Activated T-helper 1 cell treated with anti-CD3 and anti-CD28 coated beads, Interleukin-2, amount 50 U/mL, for 16 hours (primary cell): ENCODE results near the gene KIRREL2.

Experiments used
- DNase-seq, 2 donors: peaks; one replicate each; pipeline ENCODE4 v3.0.0-alpha.2; 2020; ENCODE audit warnings: low read depth in 1 of 2, low spot score in 1 of 2

Gene KIRREL2

DNA sequence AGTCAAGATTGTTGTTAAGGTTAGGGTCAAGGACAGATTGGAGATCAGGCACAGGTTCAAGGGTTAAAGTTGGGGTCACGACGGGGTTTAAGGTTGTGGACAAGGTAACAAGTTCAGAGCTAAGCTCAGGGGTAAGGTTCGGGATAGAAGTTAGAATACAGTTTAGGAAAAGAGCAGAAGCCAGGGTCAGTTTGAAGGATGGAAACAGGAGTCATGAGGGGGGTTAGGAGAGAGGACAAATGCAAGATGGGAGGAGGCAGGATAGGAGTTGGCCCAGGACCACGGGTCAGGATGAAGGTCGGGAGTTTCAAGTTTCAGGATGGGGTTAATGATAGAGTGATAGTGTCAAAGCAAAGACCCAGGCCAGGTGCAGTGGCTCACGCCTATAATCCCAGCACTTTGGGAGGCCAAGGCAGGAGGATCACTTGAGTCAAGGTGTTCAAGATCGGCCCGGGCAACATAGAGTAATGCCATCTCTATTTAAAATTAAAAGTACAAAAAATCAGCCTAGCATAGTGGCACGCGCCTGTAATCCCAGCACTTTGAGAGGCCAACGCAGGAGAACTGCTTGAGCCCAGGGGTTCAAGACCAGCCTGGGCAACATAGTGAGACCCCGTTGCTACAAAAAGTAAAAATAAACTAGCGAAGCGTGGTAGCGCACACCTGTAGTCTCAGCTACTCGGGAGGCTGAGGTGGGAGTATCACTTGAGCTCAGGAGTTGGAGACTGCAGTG is 12.1 kb upstream of the KIRREL2 start:
- DNase-seq: no peak

GRCh38 chr19:35845215-35846037 is 11.3 kb upstream of the KIRREL2 start:
- no peak for DNase-seq

DNA sequence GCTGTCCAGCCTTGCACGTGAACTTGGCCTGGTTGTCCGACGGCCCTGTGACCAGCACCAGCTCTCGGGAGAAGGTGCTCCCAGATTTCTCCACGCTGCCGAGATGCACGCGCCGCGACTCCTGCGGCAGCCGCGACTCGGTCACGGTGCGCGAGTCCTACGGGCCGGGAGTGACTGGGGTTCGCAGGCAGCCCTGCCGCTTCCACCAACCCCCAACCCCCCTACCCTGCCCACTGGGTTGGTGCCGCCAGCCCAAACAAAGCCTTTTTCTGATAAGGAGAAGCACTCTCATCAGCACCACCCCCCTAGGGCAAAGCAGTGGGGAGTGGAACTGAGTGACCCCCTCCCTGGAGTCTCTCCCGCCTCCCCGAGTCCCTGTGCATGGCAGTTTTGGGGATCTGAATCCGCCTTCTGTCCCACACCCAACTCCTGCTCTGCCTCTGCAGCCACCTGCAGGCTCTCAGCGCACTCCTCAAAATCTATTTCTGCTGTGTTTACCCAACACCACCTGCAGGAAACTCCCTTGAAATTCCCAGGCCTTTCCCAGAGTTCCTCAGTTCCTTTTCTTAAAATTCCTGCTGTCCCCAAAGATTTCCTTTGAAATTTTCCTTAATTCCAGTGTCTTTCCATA is 10.6 kb upstream of the KIRREL2 start:
- DNase-seq: no peak

DNA sequence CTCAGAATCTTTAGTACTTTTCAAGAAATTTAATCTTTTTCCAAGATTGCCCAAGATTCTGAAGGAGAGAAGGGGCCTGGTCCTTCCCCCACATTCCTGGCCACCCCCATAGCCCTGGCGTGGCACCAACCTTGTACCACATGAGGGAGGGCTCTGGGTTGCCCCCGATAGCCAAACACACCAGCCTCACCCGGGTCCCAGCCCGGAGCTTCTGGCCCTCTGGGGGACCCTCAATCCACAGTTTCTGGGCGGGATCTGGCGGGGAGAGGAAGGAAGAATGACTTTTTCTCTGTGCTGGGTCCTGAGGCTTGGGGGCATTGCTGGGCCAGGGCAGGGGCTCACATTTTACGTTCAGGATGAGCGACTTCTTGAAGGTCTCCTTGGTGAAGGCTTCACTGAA is 8.8 kb upstream of the KIRREL2 start:
- DNase-seq: no peak

DNA sequence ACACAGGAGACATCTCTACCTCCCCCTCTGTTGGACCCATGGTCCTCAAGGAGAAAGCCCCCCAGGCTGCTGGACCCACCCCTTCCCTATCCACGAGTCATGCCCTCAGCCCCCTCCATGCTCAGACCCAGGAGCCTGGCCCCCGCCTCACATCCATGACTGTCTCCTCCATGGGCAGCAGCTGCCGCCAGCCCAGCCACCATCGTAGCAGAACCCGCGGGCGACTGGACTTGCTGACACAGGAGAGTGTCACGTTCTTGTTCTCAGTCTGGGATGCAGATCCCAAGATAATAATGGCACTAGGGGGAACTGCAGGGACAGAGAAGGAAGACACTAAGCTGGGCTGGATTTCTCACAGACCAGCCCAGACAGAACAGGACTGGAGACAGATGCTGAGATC is 8.2 kb upstream of the KIRREL2 start:
- no peak for DNase-seq

- no peak for DNase-seq
These were observed 7.7 kb upstream of the KIRREL2 start for GRCh38 chr19:35848919-35849505.

- DNase-seq: no peak
These were observed 5.3 kb upstream of the KIRREL2 start for GRCh38 chr19:35851213-35852028.

DNA sequence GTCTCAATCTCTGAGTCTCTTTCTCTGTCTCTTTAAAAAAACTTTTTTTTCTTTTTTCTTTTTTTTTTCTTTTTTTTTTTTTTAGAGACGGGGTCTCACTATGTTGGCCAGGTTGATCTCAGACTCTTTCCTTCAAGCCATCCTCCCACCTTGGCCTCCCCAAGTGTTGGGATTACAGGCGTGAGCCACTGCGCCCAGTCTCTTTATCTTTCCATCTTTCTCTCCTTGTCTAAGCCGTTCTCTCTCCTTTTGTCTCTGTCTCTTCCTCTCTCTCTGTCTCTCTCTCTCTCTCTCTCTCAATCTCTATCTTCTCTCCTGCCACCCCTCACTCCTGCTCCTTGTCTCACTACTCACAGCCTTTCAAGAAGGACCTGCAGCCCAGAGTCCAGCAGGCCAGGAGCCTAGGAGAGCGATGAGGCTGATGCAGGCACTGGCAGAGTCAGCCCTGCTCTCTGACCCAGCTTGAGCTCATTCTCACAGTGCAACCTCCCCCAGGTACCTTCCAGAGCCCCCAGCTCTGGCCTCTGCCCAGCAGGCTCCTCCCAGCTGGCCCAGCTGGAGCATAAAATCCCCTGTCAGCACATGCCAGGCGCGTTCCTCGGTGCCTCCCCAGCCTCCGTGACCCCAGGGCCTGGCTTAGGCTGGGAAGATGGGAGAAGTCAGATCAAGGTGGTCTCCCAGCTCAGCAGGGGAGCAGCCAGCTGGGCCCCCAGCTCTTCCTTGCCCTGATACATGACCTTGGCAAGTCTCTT is 4.5 kb upstream of the KIRREL2 start, which contains the start of gene NPHS1:
Gene NPHS1 (minus strand): TSS at position 476 of the 752 bp plus-strand sequence. CDS start 667 bp downstream, outside the sequence.
- no peak for DNase-seq

- no peak for DNase-seq
These were observed 3.5 kb upstream of the KIRREL2 start for GRCh38 chr19:35853038-35853756.

- no peak for DNase-seq
These were observed 1.6 kb downstream of the KIRREL2 start for GRCh38 chr19:35858311-35858710.

- DNase-seq: no peak
These were observed 2.7 kb downstream of the KIRREL2 start for GRCh38 chr19:35859414-35859813.

- DNase-seq: no peak
These were observed 3.7 kb downstream of the KIRREL2 start for GRCh38 chr19:35860436-35860817.

DNA sequence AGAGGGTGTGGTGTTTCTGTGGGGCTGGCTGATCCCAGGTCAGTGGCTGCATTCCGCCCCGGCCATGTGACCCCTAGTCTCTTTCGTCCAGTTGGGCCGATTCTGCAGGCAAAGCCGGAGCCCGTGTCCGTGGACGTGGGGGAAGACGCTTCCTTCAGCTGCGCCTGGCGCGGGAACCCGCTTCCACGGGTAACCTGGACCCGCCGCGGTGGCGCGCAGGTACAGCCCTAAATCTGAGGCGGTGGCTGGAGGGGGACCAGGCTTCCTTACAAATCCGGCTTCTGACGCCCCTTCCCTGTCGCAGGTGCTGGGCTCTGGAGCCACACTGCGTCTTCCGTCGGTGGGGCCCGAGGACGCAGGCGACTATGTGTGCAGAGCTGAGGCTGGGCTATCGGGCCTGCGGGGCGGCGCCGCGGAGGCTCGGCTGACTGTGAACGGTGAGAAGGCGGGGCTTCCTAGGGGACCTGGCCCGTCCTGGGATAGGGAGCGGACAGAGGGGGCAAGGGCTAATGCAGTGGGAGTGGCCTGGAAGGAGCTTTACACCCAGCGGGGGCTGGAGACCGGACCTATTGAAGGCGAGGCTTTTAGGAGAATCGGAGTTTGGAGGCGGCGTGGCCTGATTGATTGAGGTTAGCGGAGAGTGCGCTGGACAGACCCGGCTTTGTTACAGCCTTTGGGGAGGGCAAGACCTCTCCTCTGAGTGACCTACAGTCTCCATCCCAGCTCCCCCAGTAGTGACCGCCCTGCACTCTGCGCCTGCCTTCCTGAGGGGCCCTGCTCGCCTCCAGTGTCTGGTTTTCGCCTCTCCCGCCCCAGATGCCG is 4.3 kb downstream of the KIRREL2 start:
- DNase-seq: no peak

DNA sequence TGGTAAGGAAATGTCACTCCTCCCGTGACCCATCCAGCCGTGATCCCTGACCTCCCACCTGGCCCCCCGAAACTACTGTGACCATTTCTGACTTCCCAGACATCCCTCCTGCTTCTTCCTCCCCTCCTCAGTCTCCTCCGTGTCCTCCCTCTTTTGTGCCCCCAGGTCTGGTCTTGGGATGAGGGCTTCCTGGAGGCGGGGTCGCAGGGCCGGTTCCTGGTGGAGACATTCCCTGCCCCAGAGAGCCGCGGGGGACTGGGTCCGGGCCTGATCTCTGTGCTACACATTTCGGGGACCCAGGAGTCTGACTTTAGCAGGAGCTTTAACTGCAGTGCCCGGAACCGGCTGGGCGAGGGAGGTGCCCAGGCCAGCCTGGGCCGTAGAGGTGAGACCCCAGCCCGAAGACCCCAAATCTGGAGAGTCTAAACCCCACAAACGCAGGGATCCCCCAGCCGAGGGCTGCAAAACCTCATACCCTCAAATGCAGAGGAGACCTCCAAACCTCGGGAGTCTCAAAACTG is 5.0 kb downstream of the KIRREL2 start:
- DNase-seq: no peak

GRCh38 chr19:35862528-35862927 is 5.8 kb downstream of the KIRREL2 start:
- no peak for DNase-seq

DNA sequence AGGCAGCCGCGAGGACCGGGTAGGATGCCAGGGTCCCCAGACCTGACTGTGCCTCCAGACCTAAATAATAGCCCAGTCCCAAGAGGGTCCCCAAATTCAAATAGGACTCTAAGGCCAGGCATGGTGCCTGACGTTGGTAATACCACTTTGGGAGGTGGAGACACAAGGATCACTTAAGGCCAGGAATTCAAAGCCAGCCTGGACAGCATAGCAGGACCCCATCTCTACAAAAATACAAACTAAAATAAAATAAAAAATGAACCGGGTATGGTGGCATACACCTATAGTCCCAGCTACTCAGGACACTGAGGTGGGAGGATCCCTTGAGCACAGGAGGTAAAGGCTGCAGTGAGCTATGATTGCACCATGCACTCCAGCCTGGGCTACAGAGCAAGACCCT is 6.3 kb downstream of the KIRREL2 start:
- DNase-seq: no peak

DNA sequence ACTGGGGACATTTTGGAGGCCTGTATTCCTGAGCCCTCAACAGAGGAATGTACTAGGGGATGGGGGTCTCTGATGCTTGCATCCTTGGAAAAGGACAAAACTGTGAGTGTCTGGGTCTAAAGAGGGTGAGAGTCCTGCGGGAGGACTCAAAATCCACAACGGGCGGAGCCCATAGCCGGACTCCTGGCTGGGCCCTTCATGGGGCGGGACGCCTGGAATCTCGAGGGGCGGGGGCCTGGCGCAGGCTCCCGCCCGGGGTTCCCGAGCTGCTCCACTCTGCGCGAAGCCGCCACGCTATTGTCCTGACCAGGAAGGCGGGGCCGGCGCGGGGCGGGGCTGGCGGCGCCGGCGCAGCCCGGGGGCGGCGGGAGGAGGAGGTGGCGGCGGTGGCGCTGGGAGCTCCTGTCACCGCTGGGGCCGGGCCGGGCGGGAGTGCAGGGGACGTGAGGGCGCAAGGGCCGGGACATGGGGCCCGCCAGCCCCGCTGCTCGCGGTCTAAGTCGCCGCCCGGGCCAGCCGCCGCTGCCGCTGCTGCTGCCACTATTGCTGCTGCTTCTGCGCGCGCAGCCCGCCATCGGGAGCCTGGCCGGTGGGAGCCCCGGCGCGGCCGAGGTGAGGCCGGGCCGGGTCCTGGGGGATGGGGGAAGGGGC is 11.6 kb downstream of the KIRREL2 start, which contains the start of gene APLP1:
Gene APLP1 (plus strand): TSS at position 403 of the 651 bp plus-strand sequence. CDS start 63 bp downstream, at position 466.
- DNase-seq: peak; percentile 29 to 58
